IMR-90 (cell line): ENCODE measurements around the gene IQCE. TPM values are rescaled to one million over a fixed set of nuclear protein-coding genes. Genes with fewer than 3 reads are reported as not detected.

Experiments
- ATAC-seq: fragments of 200-7000 bp; cut with Tn5 transposase; 2 replicates; pipeline ENCODE4 v1.9.1; 2020; ENCODE audit warnings: low read depth, mild to moderate bottlenecking, moderate library complexity
- BruUV-seq: library from RNA; stranded (reverse); fragments of 400-500 nt; replicated peaks from 2 replicates; lab custom pipeline; 2021; lab: Mats Ljungman, UMichigan
- CTCF ChIA-PET: fragments of 300-600 bp; formaldehyde crosslinking; extraction: SDS; loops from one replicate; lab custom pipeline; 2021; ENCODE audit warnings: antibody characterized with exemption; lab: Yijun Ruan, JAX
- POLR2A ChIA-PET: fragments of 300-600 bp; sonication (Branson Sonifier 250); formaldehyde crosslinking; loops from one replicate; lab custom pipeline; 2022; ENCODE audit warnings: antibody characterized with exemption; ENCODE audit not compliant: unreplicated experiment; lab: Charles Lee
- DNase-seq: peaks from one replicate; pipeline ENCODE4 v3.0.0; 2013
- H2AFZ ChIP-seq: replicated peaks from 2 replicates; pipeline ENCODE3; 2013; ENCODE audit warnings: low read length, mild to moderate bottlenecking; ENCODE audit not compliant: poor library complexity
- H2AK5ac ChIP-seq: 2 replicates; pipeline ENCODE4 v1.6.1; 2013; ENCODE audit warnings: low read depth, low read length, inconsistent platforms
- H2AK9ac ChIP-seq: replicated peaks from 2 replicates; pipeline ENCODE3; 2013; ENCODE audit warnings: mild to moderate bottlenecking, low read depth, low read length, moderate library complexity; ENCODE audit not compliant: poor library complexity
- H2BK120ac ChIP-seq: 2 replicates; pipeline ENCODE4 v1.6.1; 2013; ENCODE audit warnings: low read depth, low read length, inconsistent platforms
- H2BK15ac ChIP-seq: 3 replicates; pipeline ENCODE4 v1.6.1; 2013; ENCODE audit warnings: low read depth, low read length, inconsistent platforms
- H2BK20ac ChIP-seq: 2 replicates; pipeline ENCODE4 v1.6.1; 2013; ENCODE audit warnings: low read depth, mild to moderate bottlenecking, inconsistent platforms, low read length, moderate library complexity
- H2BK5ac ChIP-seq: 2 replicates; pipeline ENCODE4 v1.6.1; 2013; ENCODE audit warnings: mild to moderate bottlenecking, low read depth, low read length, inconsistent platforms; ENCODE audit not compliant: poor library complexity, severe bottlenecking
- H3K14ac ChIP-seq: replicated peaks from 2 replicates; pipeline ENCODE4 v1.6.1; 2013; ENCODE audit warnings: low read depth, low read length, inconsistent platforms
- H3K18ac ChIP-seq: 2 replicates; pipeline ENCODE4 v1.6.1; 2013; ENCODE audit warnings: low read depth, low read length, control low read depth
- H3K23ac ChIP-seq: 2 replicates; pipeline ENCODE4 v1.6.1; 2013; ENCODE audit warnings: low read depth, low read length, inconsistent platforms
- H3K27ac ChIP-seq: 2 replicates; pipeline ENCODE4 v1.5.1; 2013; ENCODE audit warnings: mild to moderate bottlenecking, control low read depth, low read length; ENCODE audit not compliant: insufficient read depth
- H3K27me3 ChIP-seq: 2 replicates; pipeline ENCODE4 v1.6.1; 2013; ENCODE audit warnings: low read length; ENCODE audit not compliant: control insufficient read depth, insufficient read depth
- H3K36me3 ChIP-seq: 2 replicates; pipeline ENCODE4 v1.6.1; 2013; ENCODE audit warnings: low read length, mixed read lengths; ENCODE audit not compliant: control insufficient read depth, insufficient read depth
- H3K4ac ChIP-seq: 2 replicates; pipeline ENCODE4 v1.6.1; 2013; ENCODE audit warnings: low read depth, low read length, inconsistent platforms
- H3K4me1 ChIP-seq: 2 replicates; pipeline ENCODE4 v1.6.1; 2013; ENCODE audit warnings: low read length, mixed read lengths; ENCODE audit not compliant: control insufficient read depth, insufficient read depth
- H3K4me2 ChIP-seq: 2 replicates; pipeline ENCODE4 v1.6.1; 2013; ENCODE audit warnings: low read depth, mild to moderate bottlenecking, control low read depth, low read length, moderate library complexity
- H3K4me3 ChIP-seq: 2 replicates; pipeline ENCODE4 v1.5.1; 2013; ENCODE audit warnings: low read depth, mild to moderate bottlenecking, control low read depth, low read length, moderate library complexity; ENCODE audit not compliant: insufficient read depth
- H3K56ac ChIP-seq: 2 replicates; pipeline ENCODE4 v1.6.1; 2013; ENCODE audit warnings: low read length, inconsistent platforms; ENCODE audit not compliant: insufficient read depth; ENCODE audit errors: extremely low read depth
- H3K79me1 ChIP-seq, 2 experiments: 2 replicates each; pipeline ENCODE4 v1.6.1; 2013; ENCODE audit warnings: low read length in 2 of 2, inconsistent platforms in 1 of 2, low read depth in 1 of 2
- H3K9ac ChIP-seq: 2 replicates; pipeline ENCODE4 v1.6.1; 2013; ENCODE audit warnings: low read depth, low read length, control low read depth
- H3K9me1 ChIP-seq: 2 replicates; pipeline ENCODE4 v1.6.1; 2013; ENCODE audit warnings: low read length, inconsistent platforms; ENCODE audit not compliant: insufficient read depth
- H3K9me3 ChIP-seq: 2 replicates; pipeline ENCODE4 v1.6.1; 2013; ENCODE audit warnings: low read length; ENCODE audit not compliant: control insufficient read depth, insufficient read depth
- H4K20me1 ChIP-seq: 2 replicates; pipeline ENCODE4 v1.6.1; 2013; ENCODE audit warnings: low read length, inconsistent platforms; ENCODE audit not compliant: insufficient read depth
- H4K5ac ChIP-seq: 2 replicates; pipeline ENCODE4 v1.6.1; 2013; ENCODE audit warnings: mild to moderate bottlenecking, low read depth, low read length, control low read depth
- H4K8ac ChIP-seq, 2 experiments: 2 replicates each; pipeline ENCODE4 v1.6.1; 2013; ENCODE audit warnings: low read depth in 2 of 2, low read length in 2 of 2, control low read depth in 1 of 2, inconsistent platforms in 1 of 2
- H4K91ac ChIP-seq: 2 replicates; pipeline ENCODE4 v1.6.1; 2013; ENCODE audit warnings: low read depth, low read length, inconsistent platforms; ENCODE audit not compliant: insufficient read depth
- BHLHE40 ChIP-seq: fragments of 150-350 bp; IDR thresholded peaks from 2 replicates; pipeline ENCODE4 v1.6.1; 2016; ENCODE audit warnings: mild to moderate bottlenecking, low read depth, low read length
- CTCF ChIP-seq: conservative IDR thresholded peaks from 2 replicates; pipeline ENCODE4 v1.5.1; 2012; ENCODE audit warnings: mild to moderate bottlenecking, low read depth, low read length, improper control_type of control experiment
- RAD21 ChIP-seq: IDR thresholded peaks from 2 replicates; pipeline ENCODE4 v1.6.1; 2012; ENCODE audit warnings: low read length, improper control_type of control experiment
- RCOR1 ChIP-seq: IDR thresholded peaks from 2 replicates; pipeline ENCODE4 v1.6.1; 2012; ENCODE audit warnings: mild to moderate bottlenecking, low read length, improper control_type of control experiment; ENCODE audit not compliant: insufficient replicate concordance
- WGBS, 2 experiments: methylation state at CpG; one replicate each; pipeline versions ENCODE4 v1.1.5 to v1.1.7; 2013; ENCODE audit warnings: missing lambda C conversion rate in 2 of 2; ENCODE audit not compliant: insufficient read length in 1 of 2; ENCODE audit errors: extremely low coverage in 2 of 2; 5-methylcytosine and 5-hydroxymethylcytosine counted together
- dilution Hi-C: fragments of 300-500 bp; cut with HindIII; formaldehyde crosslinking; loops from one replicate; pipeline ENCODE4 v1.14.3; 2018; ENCODE audit warnings: low sequenced_read_pairs; ENCODE audit not compliant: unreplicated experiment
- in situ Hi-C: fragments of 300-500 bp; cut with MboI; formaldehyde crosslinking; loops from 3 replicates; pipeline ENCODE4 v1.14.3; 2019; ENCODE audit warnings: low sequenced_read_pairs, inconsistent platforms, mixed read lengths
- intact Hi-C: fragments of 100-400 bp; cut with micrococcal nuclease; formaldehyde crosslinking; loops from 2 replicates; pipeline ENCODE4 v1.10.0; 2022
- polyA plus RNA-seq, 3 experiments: library from polyadenylated mRNA; depleted of rRNA; stranded (reverse); fragments of >200 nt; gene quantifications; 2 replicates each; pipeline ENCODE4 v1.2.3, GENCODE V29; 2012; ENCODE audit warnings: low replicate concordance in 1 of 3
- total RNA-seq: library from RNA; depleted of rRNA; stranded (reverse); fragments of >200 nt; gene quantifications from 2 replicates; pipeline ENCODE4 v1.2.3, GENCODE V29; 2012

Gene IQCE
- total and polyA plus RNA-seq, 2 of the 4 experiments (the other 2 are of a cell fraction), result 5.0 to 6.3 TPM

- DNase-seq (no peak), ATAC-seq (no peak)
- in situ Hi-C loops, result no loop called here
- no peak overlapping the region for H3K9ac ChIP-seq
- CTCF ChIA-PET, result no interaction called here
- POLR2A ChIA-PET, result no interaction called here
- no peak overlapping the region for H3K4ac ChIP-seq
- H3K14ac ChIP-seq, result no peak overlapping the region
- TF ChIP-seq RCOR1 (no peak), RAD21 (0 out of 2 replicates have a peak, but pooled peaks have one; percentile 16), CTCF (peak; percentile 26; the same call in 1 of the 2 replicates), BHLHE40 (peak; percentile 22; the same call in 1 of the 2 replicates)
- H4K5ac ChIP-seq, result no peak overlapping the region
- no peaks in the 10 kb centered on the region for H3K4me1 ChIP-seq
- H3K4me2 ChIP-seq, result no peak overlapping the region
- H3K36me3 ChIP-seq, result peaks cover 46% of the 10 kb centered on the region
- H3K23ac ChIP-seq, result no peak overlapping the region
- no peaks in the 10 kb centered on the region for H3K9me3 ChIP-seq
- no peak overlapping the region for H4K8ac ChIP-seq
- dilution Hi-C loops, result no loop called here
- no peak overlapping the region for H3K56ac ChIP-seq
- H2AFZ ChIP-seq, result no peak overlapping the region
- H2AK5ac ChIP-seq, result no peak overlapping the region
- peak overlapping the region; percentile 8 for H2AK9ac ChIP-seq
- H3K4me3 ChIP-seq, result no peak overlapping the region
- H2BK20ac ChIP-seq, result no peak overlapping the region
- no peaks in the 10 kb centered on the region for H3K27me3 ChIP-seq
- no peak overlapping the region for H3K27ac ChIP-seq
- 87% methylated on average over 31 of the region's 43 CpGs; no CpG with 5 or more reads in 1 of the 2 experiments for WGBS, 2 experiments
- peaks cover 7 to 18% of the 10 kb centered on the region in 2 experiments; a peak in 2 of 4 replicates for H3K79me1 ChIP-seq
- peaks cover 28% of the 10 kb centered on the region for H4K20me1 ChIP-seq
- H2BK15ac ChIP-seq, result no peak overlapping the region
- no peak overlapping the region for H3K18ac ChIP-seq
- no TSS peak for BruUV-seq
- no peak overlapping the region for H4K91ac ChIP-seq
- no peak overlapping the region for H2BK5ac ChIP-seq
- H3K9me1 ChIP-seq, result no peaks in the 10 kb centered on the region; the same call in 1 of the 2 replicates
- H2BK120ac ChIP-seq, result no peak overlapping the region
- intact Hi-C loops, result no loop called here
These were observed 103.0 kb downstream of the IQCE start for GRCh38 chr7:2661602-2662272.
